Measurements from ENCODE around the gene PITX2.

DNA sequence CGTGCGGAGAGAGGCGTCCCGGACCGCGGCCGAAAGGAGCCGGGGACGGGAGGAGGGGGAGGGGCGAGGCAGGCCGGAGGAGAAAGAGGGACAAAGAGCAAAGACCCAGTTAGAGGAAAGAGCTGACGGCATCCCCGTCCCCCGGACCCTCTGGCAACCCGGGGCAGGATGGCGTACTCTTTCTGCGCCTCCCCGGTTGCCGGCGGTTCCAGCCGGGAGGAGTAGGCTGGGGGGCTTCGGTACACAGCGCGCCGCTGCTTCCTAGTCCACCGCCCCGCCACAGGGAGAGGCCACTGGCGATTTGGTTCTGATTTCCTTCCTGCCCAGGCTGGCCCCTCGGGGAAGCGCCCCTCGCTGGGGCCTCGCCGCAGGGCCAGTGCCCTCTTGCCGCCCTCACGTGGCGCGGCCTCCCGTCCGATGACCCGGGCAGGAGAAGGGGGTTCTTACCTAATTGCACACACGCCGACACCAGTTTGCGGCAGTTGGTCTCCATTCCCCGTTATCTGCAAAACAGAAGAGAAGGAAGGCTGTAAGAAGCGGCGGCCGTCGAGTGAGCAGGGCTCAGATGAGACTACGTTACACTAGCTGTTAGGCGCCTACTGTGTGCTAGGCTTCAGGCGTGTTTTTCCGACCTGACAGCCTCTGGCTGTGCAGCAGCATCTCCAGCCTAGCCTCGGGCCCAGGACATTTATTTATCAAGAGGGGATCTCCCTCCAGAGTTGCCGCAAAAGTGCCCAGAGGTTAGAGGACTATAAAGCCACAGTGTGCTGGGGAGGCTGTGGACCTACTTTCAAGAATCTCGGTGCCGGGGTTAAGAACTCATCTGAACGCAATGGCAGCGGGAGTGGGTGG lies 9.9 kb upstream of the PITX2 start:
- TF ChIP-seq CTCF (IDR thresholded peaks at IDR 0.05) (no peak), POLR2A (IDR thresholded peaks at IDR 0.05) (no peak)

Measured in lower leg skin (tissue), 3 donors.